Neural cell (in vitro differentiated cells): ENCODE results near the gene HMGCLL1. TPM values are rescaled to one million over a fixed set of nuclear protein-coding genes. Genes with fewer than 3 reads are reported as not detected.

Source experiments
- H2AFZ ChIP-seq: fragments of 200-600, 300-800 bp; sonication (generic), shearing (Covaris generic); 2 replicates; pipeline ENCODE4 v1.6.0; 2014; ENCODE audit warnings: low read depth, mild to moderate bottlenecking, antibody characterized with exemption, low read length, moderate library complexity
- H3F3A ChIP-seq: fragments of 200-600 bp; shearing (Covaris generic); 2 replicates; pipeline ENCODE4 v1.6.1; 2016; ENCODE audit warnings: mild to moderate bottlenecking, moderate library complexity, mixed read lengths, antibody characterized with exemption, low read length; ENCODE audit not compliant: insufficient read depth, poor library complexity, severe bottlenecking
- H3K27ac ChIP-seq: fragments of 200-600, 300-800 bp; sonication (generic), shearing (Covaris generic); 2 replicates; pipeline ENCODE4 v1.5.1; 2014; ENCODE audit warnings: mild to moderate bottlenecking, low read length, moderate library complexity
- H3K27me3 ChIP-seq: fragments of 300-800, 200-600 bp; sonication (generic), shearing (Covaris generic); 2 replicates; pipeline ENCODE4 v1.6.0; 2014; ENCODE audit warnings: mild to moderate bottlenecking, low read depth, low read length, moderate library complexity; ENCODE audit not compliant: insufficient read depth
- H3K36me3 ChIP-seq: fragments of 300-800, 200-600 bp; sonication (generic), shearing (Covaris generic); 2 replicates; pipeline ENCODE4 v1.5.1; 2014; ENCODE audit warnings: mild to moderate bottlenecking, antibody characterized with exemption, low read length, moderate library complexity; ENCODE audit not compliant: insufficient read depth
- H3K4me2 ChIP-seq: fragments of 300-800, 200-600 bp; sonication (generic), shearing (Covaris generic); 2 replicates; pipeline ENCODE4 v1.6.0; 2014; ENCODE audit warnings: mild to moderate bottlenecking, low read length
- H3K4me3 ChIP-seq: fragments of 300-800, 200-600 bp; sonication (generic), shearing (Covaris generic); 2 replicates; pipeline ENCODE4 v1.5.1; 2014; ENCODE audit warnings: mild to moderate bottlenecking, low read length, moderate library complexity
- H3K79me2 ChIP-seq: fragments of 200-600 bp; shearing (Covaris generic); replicated peaks from 2 replicates; pipeline ENCODE4 v1.6.0; 2014; ENCODE audit warnings: mild to moderate bottlenecking, low read length, moderate library complexity; ENCODE audit not compliant: insufficient read depth
- H3K9ac ChIP-seq: fragments of 300-800, 200-600 bp; sonication (generic), shearing (Covaris generic); 2 replicates; pipeline ENCODE4 v1.6.1; 2016; ENCODE audit warnings: mild to moderate bottlenecking, low read length, mixed read lengths
- H3K9me2 ChIP-seq: fragments of 200-600 bp; shearing (Covaris generic); 2 replicates; pipeline ENCODE4 v1.6.1; 2016; ENCODE audit warnings: mild to moderate bottlenecking, low read length, mixed read lengths; ENCODE audit not compliant: insufficient read depth
- H3K9me3 ChIP-seq: fragments of 200-600, 300-800 bp; sonication (generic), shearing (Covaris generic); 2 replicates; pipeline ENCODE4 v1.6.1; 2016; ENCODE audit warnings: mild to moderate bottlenecking, mixed run types, low read length, moderate library complexity, mixed read lengths
- H4K20me1 ChIP-seq: fragments of 200-600 bp; shearing (Covaris generic); 2 replicates; pipeline ENCODE4 v1.6.1; 2016; ENCODE audit warnings: mild to moderate bottlenecking, mixed run types; ENCODE audit not compliant: insufficient read depth
- MXI1 ChIP-seq: fragments of 450-650 bp; conservative IDR thresholded peaks from 2 replicates; pipeline ENCODE4 v1.6.1; 2014; ENCODE audit warnings: antibody characterized with exemption, mild to moderate bottlenecking; ENCODE audit not compliant: poor library complexity, severe bottlenecking
- POLR2AphosphoS5 ChIP-seq: IDR thresholded peaks from 2 replicates; pipeline ENCODE4 v1.6.1; 2012
- RAD21 ChIP-seq: fragments of 450-650 bp; conservative IDR thresholded peaks from 2 replicates; pipeline ENCODE4 v1.6.1; 2014; ENCODE audit warnings: antibody characterized with exemption, mild to moderate bottlenecking, moderate library complexity
- SMC3 ChIP-seq: fragments of 450-650 bp; conservative IDR thresholded peaks from 2 replicates; pipeline ENCODE4 v1.6.1; 2014; ENCODE audit warnings: antibody characterized with exemption, mild to moderate bottlenecking, moderate library complexity; ENCODE audit not compliant: poor library complexity
- polyA plus RNA-seq: library from polyadenylated mRNA; depleted of rRNA; stranded (reverse); fragments of >200 nt; gene quantifications from 2 replicates; pipeline ENCODE4 v1.2.3, GENCODE V29; 2014
- TF ChIP-seq, protein P1 (sequence below): fragments of 450-650 bp; IDR thresholded peaks from 2 replicates; pipeline ENCODE4 v1.5.1; 2014; ENCODE audit warnings: antibody characterized with exemption, mild to moderate bottlenecking, moderate library complexity; ENCODE audit not compliant: poor library complexity, severe bottlenecking
- TF ChIP-seq, protein P2 (sequence below): IDR thresholded peaks from 2 replicates; pipeline ENCODE4 v1.6.1; 2012; ENCODE audit warnings: borderline replicate concordance

HMGCLL1 gene
- polyA plus RNA-seq, 1 donor from 2014 or later, result 59.7 TPM

DNA sequence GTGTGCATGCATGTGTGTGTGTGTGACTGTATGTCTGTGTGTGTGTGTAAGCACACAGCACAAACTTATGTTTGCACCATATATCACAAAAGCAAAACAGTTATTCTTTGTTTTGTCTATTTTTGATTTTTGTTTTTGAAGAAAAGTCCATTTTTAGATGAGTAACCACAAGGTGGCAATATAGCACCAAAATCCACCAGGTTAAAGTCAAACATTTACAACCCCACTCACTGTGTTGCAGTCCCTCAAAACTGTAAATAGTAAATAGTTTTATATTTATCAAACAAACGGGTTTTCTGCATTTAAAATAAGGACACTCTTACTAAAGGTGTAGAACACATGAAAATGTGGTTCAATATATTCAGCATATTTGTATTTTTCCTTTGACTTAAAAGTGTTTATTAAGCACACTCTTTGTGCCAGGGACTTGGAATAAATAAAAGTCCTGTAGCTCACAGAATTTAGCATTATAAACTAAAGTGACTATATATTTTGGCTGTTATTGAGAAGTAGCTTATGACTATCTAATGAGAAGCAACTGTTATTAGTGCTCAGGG is 133.3 kb downstream of the HMGCLL1 start:
- Histone ChIP-seq H2AFZ (no peak overlapping the region), H4K20me1 (no peaks in the 10 kb centered on the region), H3F3A (no peaks in the 10 kb centered on the region), H3K36me3 (no peaks in the 10 kb centered on the region), H3K27me3 (no peaks in the 10 kb centered on the region), H3K9me2 (no peaks in the 10 kb centered on the region), H3K9me3 (no peaks in the 10 kb centered on the region), H3K4me3 (no peak overlapping the region), H3K27ac (no peak overlapping the region), H3K9ac (no peak overlapping the region), H3K79me2 (no peaks in the 10 kb centered on the region), H3K4me2 (no peak overlapping the region)
- TF ChIP-seq POLR2AphosphoS5 (no peak), RAD21 (peak; percentile 85), SMC3 (peak; percentile 90)
- TF ChIP-seq, protein P1, sequence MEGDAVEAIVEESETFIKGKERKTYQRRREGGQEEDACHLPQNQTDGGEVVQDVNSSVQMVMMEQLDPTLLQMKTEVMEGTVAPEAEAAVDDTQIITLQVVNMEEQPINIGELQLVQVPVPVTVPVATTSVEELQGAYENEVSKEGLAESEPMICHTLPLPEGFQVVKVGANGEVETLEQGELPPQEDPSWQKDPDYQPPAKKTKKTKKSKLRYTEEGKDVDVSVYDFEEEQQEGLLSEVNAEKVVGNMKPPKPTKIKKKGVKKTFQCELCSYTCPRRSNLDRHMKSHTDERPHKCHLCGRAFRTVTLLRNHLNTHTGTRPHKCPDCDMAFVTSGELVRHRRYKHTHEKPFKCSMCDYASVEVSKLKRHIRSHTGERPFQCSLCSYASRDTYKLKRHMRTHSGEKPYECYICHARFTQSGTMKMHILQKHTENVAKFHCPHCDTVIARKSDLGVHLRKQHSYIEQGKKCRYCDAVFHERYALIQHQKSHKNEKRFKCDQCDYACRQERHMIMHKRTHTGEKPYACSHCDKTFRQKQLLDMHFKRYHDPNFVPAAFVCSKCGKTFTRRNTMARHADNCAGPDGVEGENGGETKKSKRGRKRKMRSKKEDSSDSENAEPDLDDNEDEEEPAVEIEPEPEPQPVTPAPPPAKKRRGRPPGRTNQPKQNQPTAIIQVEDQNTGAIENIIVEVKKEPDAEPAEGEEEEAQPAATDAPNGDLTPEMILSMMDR, result peak; percentile 82

DNA sequence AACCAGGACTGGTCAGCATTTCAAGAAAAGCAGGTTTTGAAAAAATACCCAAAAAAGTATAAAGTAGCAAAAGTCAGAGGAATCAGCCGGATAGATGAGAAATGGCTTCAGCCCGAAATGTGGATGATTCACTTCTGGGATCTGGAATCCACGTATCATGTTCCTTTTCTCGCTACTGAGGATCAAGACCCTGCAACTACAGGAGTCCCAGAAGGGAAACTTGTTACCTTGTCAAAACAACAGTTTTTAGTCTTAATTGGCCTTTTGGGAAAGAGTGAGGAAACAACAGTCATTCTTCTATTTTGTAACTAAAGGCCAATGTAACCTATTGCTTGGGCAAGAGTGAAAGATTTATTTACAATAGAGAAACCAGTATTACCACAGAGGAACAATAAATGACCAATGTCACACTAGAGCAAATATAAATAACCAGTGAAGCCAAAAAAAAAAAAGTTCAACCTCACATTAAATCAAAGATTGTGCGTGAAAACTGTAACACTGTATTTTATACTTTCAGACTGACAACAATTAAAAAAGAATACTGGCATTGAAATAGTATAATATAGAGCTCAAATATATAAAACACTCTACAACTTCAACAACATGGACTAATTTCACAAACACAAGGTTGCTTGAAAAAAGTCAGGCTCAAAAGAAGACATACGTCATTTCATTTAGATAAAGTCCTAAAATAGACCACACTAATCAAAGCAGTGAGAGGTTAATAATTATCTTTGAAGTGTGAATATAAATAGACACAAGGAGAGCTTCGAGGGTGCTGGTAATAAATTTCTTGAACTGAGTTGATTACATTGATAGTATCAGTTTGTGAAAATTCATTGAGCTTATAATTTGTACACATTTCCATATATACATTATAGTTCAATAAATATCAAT is 135.5 kb downstream of the HMGCLL1 start:
- Histone ChIP-seq H3K36me3 (no peaks in the 10 kb centered on the region), H3K4me2 (no peak overlapping the region), H2AFZ (no peak overlapping the region), H3K27me3 (no peaks in the 10 kb centered on the region), H3K4me3 (no peak overlapping the region), H3K27ac (no peak overlapping the region), H3K9me2 (no peaks in the 10 kb centered on the region), H3K9me3 (no peaks in the 10 kb centered on the region), H4K20me1 (no peaks in the 10 kb centered on the region), H3F3A (no peaks in the 10 kb centered on the region), H3K79me2 (no peaks in the 10 kb centered on the region), H3K9ac (no peak overlapping the region)
- TF ChIP-seq MXI1 (no peak), RAD21 (no peak)

DNA sequence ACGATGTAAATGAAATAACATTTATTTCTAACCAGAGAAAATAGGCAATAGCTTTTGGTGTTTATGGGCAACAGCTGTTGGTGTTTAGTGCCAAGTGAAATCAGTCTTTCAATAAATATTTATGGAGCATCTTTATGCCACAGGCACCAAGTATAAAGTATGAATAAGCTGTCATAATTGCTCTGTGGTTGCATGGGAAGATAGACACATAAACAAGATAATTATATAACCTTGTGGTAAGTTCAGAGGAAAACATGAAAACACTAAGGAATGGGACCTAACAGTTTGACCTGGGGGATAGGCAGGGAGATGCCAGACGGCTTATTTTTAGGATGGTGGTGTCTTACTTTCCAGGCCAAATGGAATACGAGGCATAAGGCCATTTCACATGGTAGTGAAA is 140.8 kb downstream of the HMGCLL1 start:
- no peaks in the 10 kb centered on the region for H3K9me3 ChIP-seq
- no peaks in the 10 kb centered on the region for H3K79me2 ChIP-seq
- H4K20me1 ChIP-seq, result no peaks in the 10 kb centered on the region
- no peak overlapping the region for H2AFZ ChIP-seq
- no peak overlapping the region for H3K4me2 ChIP-seq
- TF ChIP-seq, protein P1, result no peak
- TF ChIP-seq, protein P2, sequence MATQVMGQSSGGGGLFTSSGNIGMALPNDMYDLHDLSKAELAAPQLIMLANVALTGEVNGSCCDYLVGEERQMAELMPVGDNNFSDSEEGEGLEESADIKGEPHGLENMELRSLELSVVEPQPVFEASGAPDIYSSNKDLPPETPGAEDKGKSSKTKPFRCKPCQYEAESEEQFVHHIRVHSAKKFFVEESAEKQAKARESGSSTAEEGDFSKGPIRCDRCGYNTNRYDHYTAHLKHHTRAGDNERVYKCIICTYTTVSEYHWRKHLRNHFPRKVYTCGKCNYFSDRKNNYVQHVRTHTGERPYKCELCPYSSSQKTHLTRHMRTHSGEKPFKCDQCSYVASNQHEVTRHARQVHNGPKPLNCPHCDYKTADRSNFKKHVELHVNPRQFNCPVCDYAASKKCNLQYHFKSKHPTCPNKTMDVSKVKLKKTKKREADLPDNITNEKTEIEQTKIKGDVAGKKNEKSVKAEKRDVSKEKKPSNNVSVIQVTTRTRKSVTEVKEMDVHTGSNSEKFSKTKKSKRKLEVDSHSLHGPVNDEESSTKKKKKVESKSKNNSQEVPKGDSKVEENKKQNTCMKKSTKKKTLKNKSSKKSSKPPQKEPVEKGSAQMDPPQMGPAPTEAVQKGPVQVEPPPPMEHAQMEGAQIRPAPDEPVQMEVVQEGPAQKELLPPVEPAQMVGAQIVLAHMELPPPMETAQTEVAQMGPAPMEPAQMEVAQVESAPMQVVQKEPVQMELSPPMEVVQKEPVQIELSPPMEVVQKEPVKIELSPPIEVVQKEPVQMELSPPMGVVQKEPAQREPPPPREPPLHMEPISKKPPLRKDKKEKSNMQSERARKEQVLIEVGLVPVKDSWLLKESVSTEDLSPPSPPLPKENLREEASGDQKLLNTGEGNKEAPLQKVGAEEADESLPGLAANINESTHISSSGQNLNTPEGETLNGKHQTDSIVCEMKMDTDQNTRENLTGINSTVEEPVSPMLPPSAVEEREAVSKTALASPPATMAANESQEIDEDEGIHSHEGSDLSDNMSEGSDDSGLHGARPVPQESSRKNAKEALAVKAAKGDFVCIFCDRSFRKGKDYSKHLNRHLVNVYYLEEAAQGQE, result no peak
- H3K36me3 ChIP-seq, result no peaks in the 10 kb centered on the region
- H3K9ac ChIP-seq, result no peak overlapping the region
- H3F3A ChIP-seq, result no peaks in the 10 kb centered on the region
- no peak overlapping the region for H3K4me3 ChIP-seq
- H3K9me2 ChIP-seq, result no peaks in the 10 kb centered on the region
- H3K27me3 ChIP-seq, result no peaks in the 10 kb centered on the region
- H3K27ac ChIP-seq, result no peak overlapping the region
